Measurements from ENCODE around the gene CSH2.
"Not testable (repeated sequence)": the region's sequence is repeated elsewhere in the genome, so short reads cannot be mapped to it uniquely, and the experiment has no call there.

The CSH2 gene

DNA sequence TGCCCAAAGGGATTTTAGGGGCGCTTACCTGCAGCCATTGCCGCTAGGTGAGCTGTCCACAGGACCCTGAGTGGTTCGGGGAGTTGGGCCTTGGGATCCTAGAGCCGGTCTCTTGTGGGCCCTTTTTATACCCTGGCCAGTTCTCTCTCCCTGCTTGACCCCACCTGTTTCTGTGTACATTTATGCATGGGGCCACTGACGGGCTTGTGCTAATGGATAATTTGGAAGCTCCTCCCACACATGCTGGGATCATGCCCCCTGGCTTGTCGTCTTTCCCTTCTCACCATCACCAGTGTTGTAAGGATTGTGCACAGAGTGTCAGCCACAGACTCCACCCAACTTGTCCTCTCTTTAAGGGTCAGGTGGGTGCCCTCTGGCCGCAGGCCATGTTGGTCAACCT lies at the start of gene CSH2:
CSH2 (minus strand) TSS at position 101 of the 400 bp plus-strand sequence; CDS start at position 38, 63 bp downstream.
- DNase-seq: not testable (repeated sequence)

DNA sequence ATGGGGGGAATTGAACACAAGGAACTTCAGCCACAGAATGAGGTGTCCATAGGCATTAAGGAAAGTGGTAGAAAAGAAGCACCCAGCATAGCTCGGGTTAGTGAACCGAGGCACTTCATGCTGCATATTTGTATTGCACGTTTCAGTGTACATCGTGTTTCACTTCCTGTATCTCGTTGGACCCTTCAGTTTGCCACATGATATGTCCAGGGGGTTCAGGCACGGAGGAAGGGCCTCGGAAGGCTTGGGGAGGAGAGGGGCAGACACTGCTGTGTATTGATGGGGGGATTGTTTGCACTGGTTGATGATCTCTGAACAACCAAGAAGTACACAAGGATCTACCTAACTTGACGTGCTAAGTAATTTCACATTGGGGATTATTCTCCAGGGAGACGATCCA lies 48.9 kb upstream of the CSH2 start:
- not testable (repeated sequence) for DNase-seq

DNA sequence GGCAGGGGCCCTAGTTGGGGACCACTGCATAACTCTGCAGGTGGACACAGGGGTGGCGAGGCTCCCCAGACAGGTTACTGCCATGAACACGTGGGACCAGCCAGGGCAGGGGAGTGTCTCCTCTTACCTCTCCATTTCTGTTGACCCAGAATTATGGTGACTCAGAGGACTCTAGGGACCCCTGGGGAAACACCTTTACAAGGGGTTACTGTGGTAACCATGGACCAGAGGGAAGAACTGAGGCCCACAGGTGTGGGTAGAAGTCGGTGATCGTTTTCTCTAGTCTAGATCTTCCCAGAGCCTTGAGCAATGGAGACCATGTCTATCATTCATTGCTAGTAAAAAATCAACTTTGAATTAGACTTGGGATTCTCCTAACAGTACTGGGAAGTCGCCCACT lies 47.3 kb upstream of the CSH2 start:
- DNase-seq: not testable (repeated sequence)

GRCh38 chr17:63920050-63920449 lies 46.6 kb upstream of the CSH2 start:
- not testable (repeated sequence) for DNase-seq

- DNase-seq: peak; percentile 75
Measured at GRCh38 chr17:63919311-63919723, 45.8 kb upstream of the CSH2 start.

DNA sequence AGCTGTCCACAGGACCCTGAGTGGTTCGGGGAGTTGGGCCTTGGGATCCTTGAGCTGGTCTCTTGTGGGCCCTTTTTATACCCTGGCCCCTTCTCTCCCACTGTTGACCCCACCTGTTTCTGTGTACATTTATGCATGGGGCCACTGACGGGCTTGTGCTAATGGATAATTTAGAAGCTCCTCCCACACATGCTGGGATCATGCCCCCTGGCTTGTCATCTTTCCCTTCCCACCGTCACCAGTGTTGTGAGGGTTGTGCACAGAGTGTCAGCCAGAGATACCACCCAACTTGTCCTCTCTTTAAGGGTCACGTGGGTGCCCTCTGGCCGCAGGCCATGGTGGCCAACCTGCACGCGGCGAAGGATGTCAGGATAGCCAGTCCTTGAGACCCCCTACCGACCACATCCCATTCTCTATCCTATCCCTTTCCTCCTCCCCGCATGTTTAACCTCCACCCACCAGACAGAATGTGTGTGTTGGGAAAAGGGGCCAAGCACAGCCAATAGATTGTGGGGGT lies 45.4 kb upstream of the CSH2 start, which contains the start of gene GH1:
GH1 (minus strand) TSS at position 51 of the 517 bp plus-strand sequence. CDS start 63 bp downstream, outside the sequence.
- DNase-seq: not testable (repeated sequence)

- DNase-seq: no peak
Measured at GRCh38 chr17:63918305-63918704, 44.8 kb upstream of the CSH2 start.

GRCh38 chr17:63917646-63918045 lies 44.2 kb upstream of the CSH2 start:
- DNase-seq: no peak

GRCh38 chr17:63917206-63917605 lies 43.7 kb upstream of the CSH2 start:
- DNase-seq: not testable (repeated sequence)

GRCh38 chr17:63916566-63917185 lies 43.2 kb upstream of the CSH2 start:
- no peak for DNase-seq

GRCh38 chr17:63915753-63916152 lies 42.3 kb upstream of the CSH2 start:
- DNase-seq: peak; percentile 26

GRCh38 chr17:63914471-63914870 lies 41.0 kb upstream of the CSH2 start:
- DNase-seq: no peak

- DNase-seq: peak; percentile 56
Measured at GRCh38 chr17:63911657-63912100, 38.2 kb upstream of the CSH2 start.

DNA sequence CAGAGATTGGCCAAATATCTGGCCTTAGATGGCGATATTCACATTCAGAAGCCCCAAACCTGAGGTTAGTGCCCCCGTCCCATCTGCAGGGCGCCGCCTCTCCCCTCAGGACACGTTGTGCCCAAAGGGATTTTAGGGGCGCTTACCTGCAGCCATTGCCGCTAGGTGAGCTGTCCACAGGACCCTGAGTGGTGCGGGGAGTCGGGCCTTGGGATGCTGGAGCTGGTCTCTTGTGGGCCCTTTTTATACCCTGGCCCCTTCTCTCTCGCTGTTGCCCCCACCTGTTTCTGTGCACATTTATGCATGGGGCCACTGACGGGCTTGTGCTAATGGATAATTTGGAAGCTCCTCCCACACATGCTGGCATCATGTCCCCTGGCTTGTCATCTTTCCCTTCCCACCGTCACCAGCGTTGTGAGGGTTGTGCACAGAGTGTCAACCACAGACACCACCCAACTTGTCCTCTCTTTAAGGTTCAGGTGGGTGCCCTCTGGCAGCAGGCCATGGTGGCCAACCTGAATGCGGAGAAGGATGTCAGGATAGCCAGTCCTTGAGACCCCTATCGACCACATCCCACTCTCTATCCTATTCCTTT lies 37.7 kb upstream of the CSH2 start, which contains the start of gene CSHL1:
CSHL1 (minus strand) TSS at position 218 of the 595 bp plus-strand sequence; CDS start at position 156, 62 bp downstream.
- no peak for DNase-seq

- DNase-seq: no peak
Measured at GRCh38 chr17:63910096-63910495, 36.6 kb upstream of the CSH2 start.

- not testable (repeated sequence) for DNase-seq
Measured at GRCh38 chr17:63909586-63909985, 36.1 kb upstream of the CSH2 start.

DNA sequence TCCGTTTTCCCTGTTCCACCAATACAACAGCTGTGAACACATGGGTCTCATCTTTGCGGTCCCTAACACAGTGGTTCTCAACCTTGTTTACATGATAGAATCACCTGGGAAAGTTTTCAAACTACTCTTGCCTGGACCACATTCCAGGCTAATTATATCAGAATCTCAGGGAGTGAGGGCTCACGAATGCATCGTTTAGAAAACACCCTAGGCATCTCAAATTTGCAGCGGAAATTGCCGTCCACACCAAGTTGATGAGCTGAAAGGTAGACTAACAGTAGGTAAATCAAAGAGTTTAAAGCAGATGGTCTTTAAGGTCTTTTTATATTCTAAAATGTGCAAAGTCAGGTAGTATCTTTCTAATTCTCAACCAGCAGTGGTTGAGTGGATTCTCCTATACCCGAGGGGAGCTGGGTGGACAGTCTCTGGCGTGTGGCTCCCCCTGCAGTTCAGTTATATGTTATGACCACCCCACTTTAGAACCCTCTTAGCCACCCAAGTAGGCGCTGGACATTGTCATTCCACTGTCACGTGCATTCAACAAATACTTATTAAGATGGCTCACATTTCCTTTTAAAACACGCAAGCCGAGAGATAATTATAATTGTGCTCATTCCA lies 33.8 kb upstream of the CSH2 start:
- DNase-seq: peak; percentile 40

DNA sequence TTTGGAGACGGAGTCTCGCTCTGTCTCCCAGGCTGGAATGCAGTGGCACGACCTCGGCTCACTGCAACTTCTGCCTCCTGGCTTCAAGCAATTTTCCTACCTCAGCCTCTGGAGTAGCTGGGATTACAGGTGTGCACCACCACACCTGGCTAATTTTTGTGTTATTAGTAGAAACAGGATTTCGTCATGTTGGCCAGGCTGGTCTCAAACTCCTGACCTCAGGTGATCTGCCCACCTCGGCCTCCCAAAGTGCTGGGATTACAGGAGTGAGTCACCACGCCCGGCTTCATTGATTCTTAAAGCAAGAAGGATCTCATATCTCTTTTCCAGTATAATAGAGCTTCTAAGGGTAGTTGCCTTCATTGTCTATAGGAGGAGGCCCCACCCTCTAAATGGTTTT lies 31.3 kb upstream of the CSH2 start:
- not testable (repeated sequence) for DNase-seq

GRCh38 chr17:63903787-63904201 lies 30.3 kb upstream of the CSH2 start:
- not testable (repeated sequence) for DNase-seq

GRCh38 chr17:63901971-63902370 lies 28.5 kb upstream of the CSH2 start:
- DNase-seq: not testable (repeated sequence)

- peak; percentile 61 for DNase-seq
Measured at GRCh38 chr17:63898899-63899798, 25.7 kb upstream of the CSH2 start.

Data from RPMI8226 (cell line).